HG03565 (cell line): ENCODE results near the gene MBP.
"Not testable (repeated sequence)": the region's sequence is repeated elsewhere in the genome, so short reads cannot be mapped to it uniquely, and the experiment has no call there.

Experiments
- ATAC-seq: cut with Tn5 transposase; IDR thresholded peaks from one replicate; pipeline ENCODE4 v1.9.1; 2021; ENCODE audit warnings: mild to moderate bottlenecking, moderate library complexity; ENCODE audit not compliant: unreplicated experiment

The MBP gene

GRCh38 chr18:77035380-77036187 lies 97.0 kb downstream of the MBP start:
- no peak for ATAC-seq

- ATAC-seq: no peak
These were observed 99.0 kb downstream of the MBP start for GRCh38 chr18:77033575-77033974.

GRCh38 chr18:77032181-77032701 lies 100.3 kb downstream of the MBP start:
- no peak for ATAC-seq

- no peak for ATAC-seq
These were observed 100.9 kb downstream of the MBP start for GRCh38 chr18:77031662-77032061.

- ATAC-seq: no peak
These were observed 102.4 kb downstream of the MBP start for GRCh38 chr18:77030201-77030600.

GRCh38 chr18:77025831-77026363 lies 106.7 kb downstream of the MBP start:
- no peak for ATAC-seq

GRCh38 chr18:77025123-77025522 lies 107.5 kb downstream of the MBP start:
- ATAC-seq: no peak

GRCh38 chr18:77024476-77024875 lies 108.1 kb downstream of the MBP start:
- no peak for ATAC-seq

GRCh38 chr18:77023102-77023782 lies 109.3 kb downstream of the MBP start:
- ATAC-seq: no peak

- no peak for ATAC-seq
These were observed 110.0 kb downstream of the MBP start for GRCh38 chr18:77022556-77022955.

GRCh38 chr18:77022116-77022515 lies 110.5 kb downstream of the MBP start:
- no peak for ATAC-seq

- not testable (repeated sequence) for ATAC-seq
These were observed 111.1 kb downstream of the MBP start for GRCh38 chr18:77021478-77021877.

- no peak for ATAC-seq
These were observed 111.5 kb downstream of the MBP start for GRCh38 chr18:77021075-77021474.

- ATAC-seq: no peak
These were observed 112.0 kb downstream of the MBP start for GRCh38 chr18:77020561-77020960.

- no peak for ATAC-seq
These were observed 112.9 kb downstream of the MBP start for GRCh38 chr18:77019641-77020040.

GRCh38 chr18:77018650-77019049 lies 113.9 kb downstream of the MBP start:
- ATAC-seq: not testable (repeated sequence)

GRCh38 chr18:77017355-77017754 lies 115.2 kb downstream of the MBP start:
- ATAC-seq: no peak

- ATAC-seq: no peak
These were observed 115.6 kb downstream of the MBP start for GRCh38 chr18:77016936-77017335.

GRCh38 chr18:77015771-77016710 lies 116.5 kb downstream of the MBP start:
- no peak for ATAC-seq

- ATAC-seq: no peak
These were observed 117.4 kb downstream of the MBP start for GRCh38 chr18:77015169-77015568.

GRCh38 chr18:77014538-77014937 lies 118.0 kb downstream of the MBP start:
- no peak for ATAC-seq
